SK-N-SH treated with all-trans-retinoic acid at 6 μM for 48 hours (cell line): Measurements from ENCODE around the gene PTRH1.

Source experiments
- ATAC-seq: fragments of 200-7000 bp; cut with Tn5 transposase; 3 replicates; pipeline ENCODE4 v1.9.1; 2020; ENCODE audit warnings: mild to moderate bottlenecking, moderate library complexity
- ARNTL ChIP-seq: fragments of 450-650 bp; formaldehyde crosslinking; IDR thresholded peaks from 2 replicates; pipeline ENCODE4 v1.5.0; 2020; ENCODE audit warnings: low read depth, mild to moderate bottlenecking, moderate library complexity, borderline replicate concordance
- BACH2 ChIP-seq: fragments of 250-450 bp; sonication (Bioruptor Pico); IDR thresholded peaks from 2 replicates; pipeline ENCODE4 v1.9.0; 2021; ENCODE audit warnings: mild to moderate bottlenecking, borderline replicate concordance
- CSDC2 ChIP-seq: fragments of 250-450 bp; sonication (Bioruptor Pico); IDR thresholded peaks from 2 replicates; pipeline ENCODE4 v1.5.0; 2020; ENCODE audit warnings: mild to moderate bottlenecking, moderate library complexity
- CSRNP3 ChIP-seq: fragments of 250-450 bp; sonication (Bioruptor Pico); IDR thresholded peaks from 2 replicates; pipeline ENCODE4 v1.5.1; 2021; ENCODE audit warnings: mild to moderate bottlenecking, moderate library complexity
- ESRRG ChIP-seq: fragments of 250-450 bp; sonication (Bioruptor Pico); IDR thresholded peaks from 2 replicates; pipeline ENCODE4 v1.6.1; 2021; ENCODE audit warnings: mild to moderate bottlenecking
- GLIS3 ChIP-seq: fragments of 250-450 bp; sonication (Bioruptor Pico); IDR thresholded peaks from 2 replicates; pipeline ENCODE4 v1.5.0; 2020; ENCODE audit warnings: mild to moderate bottlenecking, moderate library complexity
- ISL1 ChIP-seq: fragments of 250-450 bp; sonication (Bioruptor Pico); IDR thresholded peaks from 2 replicates; pipeline ENCODE4 v2.1.2; 2022; ENCODE audit warnings: mild to moderate bottlenecking, moderate library complexity
- OSR1 ChIP-seq: fragments of 250-450 bp; sonication (Bioruptor Pico); IDR thresholded peaks from 2 replicates; pipeline ENCODE4 v1.8.0; 2022; ENCODE audit warnings: moderate library complexity, mild to moderate bottlenecking, inconsistent platforms
- PATZ1 ChIP-seq: fragments of 250-450 bp; sonication (Bioruptor Pico); IDR thresholded peaks from 2 replicates; pipeline ENCODE4 v1.8.0; 2020; ENCODE audit warnings: mild to moderate bottlenecking, moderate library complexity, borderline replicate concordance
- PPARA ChIP-seq: fragments of 250-450 bp; sonication (Bioruptor Pico); IDR thresholded peaks from 2 replicates; pipeline ENCODE4 v1.5.0; 2020; ENCODE audit warnings: mild to moderate bottlenecking, borderline replicate concordance
- RARB ChIP-seq: fragments of 250-450 bp; sonication (Bioruptor Pico); IDR thresholded peaks from 2 replicates; pipeline ENCODE4 v1.8.0; 2021; ENCODE audit warnings: mild to moderate bottlenecking, moderate library complexity
- SNAI2 ChIP-seq: fragments of 250-450 bp; sonication (Bioruptor Pico); IDR thresholded peaks from 2 replicates; pipeline ENCODE4 v1.5.0; 2020; ENCODE audit warnings: mild to moderate bottlenecking, moderate library complexity
- TOX ChIP-seq: fragments of 250-450 bp; sonication (Bioruptor Pico); IDR thresholded peaks from 2 replicates; pipeline ENCODE4 v1.8.0; 2021; ENCODE audit warnings: mild to moderate bottlenecking, moderate library complexity, borderline replicate concordance
- ZC3H10 ChIP-seq: fragments of 250-450 bp; sonication (Bioruptor Pico); IDR thresholded peaks from 2 replicates; pipeline ENCODE4 v1.5.1; 2021; ENCODE audit warnings: mild to moderate bottlenecking, moderate library complexity
- ZFP3 ChIP-seq: fragments of 250-450 bp; sonication (Bioruptor Pico); IDR thresholded peaks from 2 replicates; pipeline ENCODE4 v1.5.0; 2020; ENCODE audit warnings: mild to moderate bottlenecking, moderate library complexity
- ZFP30 ChIP-seq: fragments of 450-650 bp; formaldehyde crosslinking; IDR thresholded peaks from 2 replicates; pipeline ENCODE4 v1.5.0; 2022; ENCODE audit warnings: mild to moderate bottlenecking, moderate library complexity
- ZNF565 ChIP-seq: fragments of 450-650 bp; formaldehyde crosslinking; conservative IDR thresholded peaks from 2 replicates; pipeline ENCODE4 v1.5.0; 2020; ENCODE audit warnings: low read depth, mild to moderate bottlenecking, moderate library complexity
- ZNF70 ChIP-seq: fragments of 450-650 bp; formaldehyde crosslinking; IDR thresholded peaks from 2 replicates; pipeline ENCODE4 v1.5.0; 2020; ENCODE audit warnings: mild to moderate bottlenecking, moderate library complexity
- ZNF8 ChIP-seq: fragments of 450-650 bp; formaldehyde crosslinking; IDR thresholded peaks from 2 replicates; pipeline ENCODE4 v1.5.0; 2020; ENCODE audit warnings: mild to moderate bottlenecking, moderate library complexity
- TF ChIP-seq, protein P1 (sequence below): fragments of 250-450 bp; sonication (Bioruptor Pico); IDR thresholded peaks from 2 replicates; pipeline ENCODE4 v1.5.0; 2020; ENCODE audit warnings: mild to moderate bottlenecking, moderate library complexity
- TF ChIP-seq, protein P2 (sequence below): fragments of 250-450 bp; sonication (Bioruptor Pico); IDR thresholded peaks from 2 replicates; pipeline ENCODE4 v1.5.1; 2020; ENCODE audit warnings: low read depth, mild to moderate bottlenecking, moderate library complexity

The PTRH1 gene

GRCh38 chr9:127734747-127735529, 19.5 kb upstream of the PTRH1 start, which contains the start of gene TOR2A:
TSS of gene TOR2A (minus strand) at chr9:127735294. CDS start at chr9:127735270, 24 bp downstream.
- TF ChIP-seq PATZ1 = no peak
- TF ChIP-seq CSRNP3 (CRISPR knock-in tag) = no peak
- TF ChIP-seq, protein P1, sequence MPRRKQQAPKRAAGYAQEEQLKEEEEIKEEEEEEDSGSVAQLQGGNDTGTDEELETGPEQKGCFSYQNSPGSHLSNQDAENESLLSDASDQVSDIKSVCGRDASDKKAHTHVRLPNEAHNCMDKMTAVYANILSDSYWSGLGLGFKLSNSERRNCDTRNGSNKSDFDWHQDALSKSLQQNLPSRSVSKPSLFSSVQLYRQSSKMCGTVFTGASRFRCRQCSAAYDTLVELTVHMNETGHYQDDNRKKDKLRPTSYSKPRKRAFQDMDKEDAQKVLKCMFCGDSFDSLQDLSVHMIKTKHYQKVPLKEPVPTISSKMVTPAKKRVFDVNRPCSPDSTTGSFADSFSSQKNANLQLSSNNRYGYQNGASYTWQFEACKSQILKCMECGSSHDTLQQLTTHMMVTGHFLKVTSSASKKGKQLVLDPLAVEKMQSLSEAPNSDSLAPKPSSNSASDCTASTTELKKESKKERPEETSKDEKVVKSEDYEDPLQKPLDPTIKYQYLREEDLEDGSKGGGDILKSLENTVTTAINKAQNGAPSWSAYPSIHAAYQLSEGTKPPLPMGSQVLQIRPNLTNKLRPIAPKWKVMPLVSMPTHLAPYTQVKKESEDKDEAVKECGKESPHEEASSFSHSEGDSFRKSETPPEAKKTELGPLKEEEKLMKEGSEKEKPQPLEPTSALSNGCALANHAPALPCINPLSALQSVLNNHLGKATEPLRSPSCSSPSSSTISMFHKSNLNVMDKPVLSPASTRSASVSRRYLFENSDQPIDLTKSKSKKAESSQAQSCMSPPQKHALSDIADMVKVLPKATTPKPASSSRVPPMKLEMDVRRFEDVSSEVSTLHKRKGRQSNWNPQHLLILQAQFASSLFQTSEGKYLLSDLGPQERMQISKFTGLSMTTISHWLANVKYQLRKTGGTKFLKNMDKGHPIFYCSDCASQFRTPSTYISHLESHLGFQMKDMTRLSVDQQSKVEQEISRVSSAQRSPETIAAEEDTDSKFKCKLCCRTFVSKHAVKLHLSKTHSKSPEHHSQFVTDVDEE (CRISPR knock-in tag) = no peak
- no peak for TF ChIP-seq ZNF8 (CRISPR knock-in tag)
- TF ChIP-seq ZC3H10 (CRISPR knock-in tag) = no peak
- no peak for TF ChIP-seq ZNF565 (CRISPR knock-in tag)
- no peak for TF ChIP-seq RARB (CRISPR knock-in tag)
- no peak for TF ChIP-seq TOX (CRISPR knock-in tag)
- TF ChIP-seq ISL1 (CRISPR knock-in tag) = no peak
- no peak for TF ChIP-seq ZFP30
- TF ChIP-seq SNAI2 (CRISPR knock-in tag) = no peak
- no peak for TF ChIP-seq GLIS3 (CRISPR knock-in tag)
- no peak for TF ChIP-seq ARNTL (CRISPR knock-in tag)

DNA sequence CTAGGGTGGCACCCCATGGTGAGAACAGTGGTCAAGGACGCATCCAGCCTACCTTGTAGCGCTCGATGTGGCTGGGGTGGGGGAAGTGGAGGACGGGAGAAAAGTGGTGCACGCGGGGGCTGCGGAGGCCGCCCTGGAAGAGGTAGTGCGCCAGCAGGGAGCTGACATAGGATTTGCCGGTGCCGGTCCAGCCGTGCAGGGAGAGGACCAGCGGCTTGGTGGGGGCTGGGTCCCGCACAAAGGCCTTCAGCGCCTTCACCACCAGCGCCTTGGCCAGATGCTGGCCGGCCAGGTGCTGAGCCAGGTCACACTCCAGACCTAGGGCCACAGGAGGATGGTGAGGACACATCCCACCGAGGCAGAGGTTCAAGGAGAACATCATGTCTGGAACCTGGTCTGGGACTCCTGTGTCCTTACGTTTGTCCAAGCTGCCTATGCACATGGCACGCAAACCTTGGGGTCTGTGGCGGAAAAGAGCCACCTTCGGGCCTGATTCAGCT, 18.8 kb upstream of the PTRH1 start:
- TF ChIP-seq RARB (CRISPR knock-in tag) (no peak), ZNF8 (CRISPR knock-in tag) (no peak), ZFP3 (no peak), ZC3H10 (CRISPR knock-in tag) (no peak), BACH2 (no peak), SNAI2 (CRISPR knock-in tag) (no peak), TOX (CRISPR knock-in tag) (no peak)
- TF ChIP-seq, protein P1 (CRISPR knock-in tag) = no peak
- TF ChIP-seq, protein P2, sequence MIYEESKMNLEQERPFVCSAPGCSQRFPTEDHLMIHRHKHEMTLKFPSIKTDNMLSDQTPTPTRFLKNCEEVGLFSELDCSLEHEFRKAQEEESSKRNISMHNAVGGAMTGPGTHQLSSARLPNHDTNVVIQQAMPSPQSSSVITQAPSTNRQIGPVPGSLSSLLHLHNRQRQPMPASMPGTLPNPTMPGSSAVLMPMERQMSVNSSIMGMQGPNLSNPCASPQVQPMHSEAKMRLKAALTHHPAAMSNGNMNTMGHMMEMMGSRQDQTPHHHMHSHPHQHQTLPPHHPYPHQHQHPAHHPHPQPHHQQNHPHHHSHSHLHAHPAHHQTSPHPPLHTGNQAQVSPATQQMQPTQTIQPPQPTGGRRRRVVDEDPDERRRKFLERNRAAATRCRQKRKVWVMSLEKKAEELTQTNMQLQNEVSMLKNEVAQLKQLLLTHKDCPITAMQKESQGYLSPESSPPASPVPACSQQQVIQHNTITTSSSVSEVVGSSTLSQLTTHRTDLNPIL (CRISPR knock-in tag) = no peak
- ATAC-seq = no peak

More at GRCh38 chr9:127734747-127735529, 19.5 kb upstream of the PTRH1 start, which contains the start of gene TOR2A:
- peak; percentile 96 for ATAC-seq

- TF ChIP-seq ESRRG (CRISPR knock-in tag) (no peak), GLIS3 (CRISPR knock-in tag) (no peak), ZNF70 (no peak), ZFP3 (no peak), PPARA (CRISPR knock-in tag) (no peak), ZNF565 (CRISPR knock-in tag) (no peak), BACH2 (no peak), PATZ1 (no peak), CSRNP3 (CRISPR knock-in tag) (no peak), OSR1 (CRISPR knock-in tag) (no peak), SNAI2 (CRISPR knock-in tag) (no peak), ZNF8 (CRISPR knock-in tag) (no peak), ZC3H10 (CRISPR knock-in tag) (no peak), CSDC2 (no peak)
- ATAC-seq = no peak
Measured at GRCh38 chr9:127733614-127734013, 18.2 kb upstream of the PTRH1 start.
